IMR-90 (cell line): ENCODE results near the gene TMEM269. TPM values are rescaled to one million over a fixed set of nuclear protein-coding genes. Genes with fewer than 3 reads are reported as not detected.

ENCODE experiments used
- ATAC-seq: fragments of 200-7000 bp; cut with Tn5 transposase; 2 replicates; pipeline ENCODE4 v1.9.1; 2020; ENCODE audit warnings: low read depth, mild to moderate bottlenecking, moderate library complexity
- BruUV-seq: library from RNA; stranded (reverse); fragments of 400-500 nt; replicated peaks from 2 replicates; lab custom pipeline; 2021; lab: Mats Ljungman, UMichigan
- CTCF ChIA-PET: fragments of 300-600 bp; formaldehyde crosslinking; extraction: SDS; loops from one replicate; lab custom pipeline; 2021; ENCODE audit warnings: antibody characterized with exemption; lab: Yijun Ruan, JAX
- POLR2A ChIA-PET: fragments of 300-600 bp; sonication (Branson Sonifier 250); formaldehyde crosslinking; loops from one replicate; lab custom pipeline; 2022; ENCODE audit warnings: antibody characterized with exemption; ENCODE audit not compliant: unreplicated experiment; lab: Charles Lee
- DNase-seq: peaks from one replicate; pipeline ENCODE4 v3.0.0; 2013
- H2AFZ ChIP-seq: replicated peaks from 2 replicates; pipeline ENCODE3; 2013; ENCODE audit warnings: low read length, mild to moderate bottlenecking; ENCODE audit not compliant: poor library complexity
- H2AK5ac ChIP-seq: 2 replicates; pipeline ENCODE4 v1.6.1; 2013; ENCODE audit warnings: low read depth, low read length, inconsistent platforms
- H2AK9ac ChIP-seq: replicated peaks from 2 replicates; pipeline ENCODE3; 2013; ENCODE audit warnings: mild to moderate bottlenecking, low read depth, low read length, moderate library complexity; ENCODE audit not compliant: poor library complexity
- H2BK120ac ChIP-seq: 2 replicates; pipeline ENCODE4 v1.6.1; 2013; ENCODE audit warnings: low read depth, low read length, inconsistent platforms
- H2BK15ac ChIP-seq: 3 replicates; pipeline ENCODE4 v1.6.1; 2013; ENCODE audit warnings: low read depth, low read length, inconsistent platforms
- H2BK20ac ChIP-seq: 2 replicates; pipeline ENCODE4 v1.6.1; 2013; ENCODE audit warnings: low read depth, mild to moderate bottlenecking, inconsistent platforms, low read length, moderate library complexity
- H2BK5ac ChIP-seq: 2 replicates; pipeline ENCODE4 v1.6.1; 2013; ENCODE audit warnings: mild to moderate bottlenecking, low read depth, low read length, inconsistent platforms; ENCODE audit not compliant: poor library complexity, severe bottlenecking
- H3K14ac ChIP-seq: replicated peaks from 2 replicates; pipeline ENCODE4 v1.6.1; 2013; ENCODE audit warnings: low read depth, low read length, inconsistent platforms
- H3K18ac ChIP-seq: 2 replicates; pipeline ENCODE4 v1.6.1; 2013; ENCODE audit warnings: low read depth, low read length, control low read depth
- H3K23ac ChIP-seq: 2 replicates; pipeline ENCODE4 v1.6.1; 2013; ENCODE audit warnings: low read depth, low read length, inconsistent platforms
- H3K27ac ChIP-seq: 2 replicates; pipeline ENCODE4 v1.5.1; 2013; ENCODE audit warnings: mild to moderate bottlenecking, control low read depth, low read length; ENCODE audit not compliant: insufficient read depth
- H3K27me3 ChIP-seq: 2 replicates; pipeline ENCODE4 v1.6.1; 2013; ENCODE audit warnings: low read length; ENCODE audit not compliant: control insufficient read depth, insufficient read depth
- H3K36me3 ChIP-seq: 2 replicates; pipeline ENCODE4 v1.6.1; 2013; ENCODE audit warnings: low read length, mixed read lengths; ENCODE audit not compliant: control insufficient read depth, insufficient read depth
- H3K4ac ChIP-seq: 2 replicates; pipeline ENCODE4 v1.6.1; 2013; ENCODE audit warnings: low read depth, low read length, inconsistent platforms
- H3K4me1 ChIP-seq: 2 replicates; pipeline ENCODE4 v1.6.1; 2013; ENCODE audit warnings: low read length, mixed read lengths; ENCODE audit not compliant: control insufficient read depth, insufficient read depth
- H3K4me2 ChIP-seq: 2 replicates; pipeline ENCODE4 v1.6.1; 2013; ENCODE audit warnings: low read depth, mild to moderate bottlenecking, control low read depth, low read length, moderate library complexity
- H3K4me3 ChIP-seq: 2 replicates; pipeline ENCODE4 v1.5.1; 2013; ENCODE audit warnings: low read depth, mild to moderate bottlenecking, control low read depth, low read length, moderate library complexity; ENCODE audit not compliant: insufficient read depth
- H3K56ac ChIP-seq: 2 replicates; pipeline ENCODE4 v1.6.1; 2013; ENCODE audit warnings: low read length, inconsistent platforms; ENCODE audit not compliant: insufficient read depth; ENCODE audit errors: extremely low read depth
- H3K79me1 ChIP-seq, 2 experiments: 2 replicates each; pipeline ENCODE4 v1.6.1; 2013; ENCODE audit warnings: low read length in 2 of 2, inconsistent platforms in 1 of 2, low read depth in 1 of 2
- H3K9ac ChIP-seq: 2 replicates; pipeline ENCODE4 v1.6.1; 2013; ENCODE audit warnings: low read depth, low read length, control low read depth
- H3K9me1 ChIP-seq: 2 replicates; pipeline ENCODE4 v1.6.1; 2013; ENCODE audit warnings: low read length, inconsistent platforms; ENCODE audit not compliant: insufficient read depth
- H3K9me3 ChIP-seq: 2 replicates; pipeline ENCODE4 v1.6.1; 2013; ENCODE audit warnings: low read length; ENCODE audit not compliant: control insufficient read depth, insufficient read depth
- H4K20me1 ChIP-seq: 2 replicates; pipeline ENCODE4 v1.6.1; 2013; ENCODE audit warnings: low read length, inconsistent platforms; ENCODE audit not compliant: insufficient read depth
- H4K5ac ChIP-seq: 2 replicates; pipeline ENCODE4 v1.6.1; 2013; ENCODE audit warnings: mild to moderate bottlenecking, low read depth, low read length, control low read depth
- H4K8ac ChIP-seq, 2 experiments: 2 replicates each; pipeline ENCODE4 v1.6.1; 2013; ENCODE audit warnings: low read depth in 2 of 2, low read length in 2 of 2, control low read depth in 1 of 2, inconsistent platforms in 1 of 2
- H4K91ac ChIP-seq: 2 replicates; pipeline ENCODE4 v1.6.1; 2013; ENCODE audit warnings: low read depth, low read length, inconsistent platforms; ENCODE audit not compliant: insufficient read depth
- BHLHE40 ChIP-seq: fragments of 150-350 bp; IDR thresholded peaks from 2 replicates; pipeline ENCODE4 v1.6.1; 2016; ENCODE audit warnings: mild to moderate bottlenecking, low read depth, low read length
- CEBPB ChIP-seq: IDR thresholded peaks from 2 replicates; pipeline ENCODE4 v1.6.1; 2012; ENCODE audit warnings: low read depth, low read length, improper control_type of control experiment
- CHD1 ChIP-seq: IDR thresholded peaks from 2 replicates; pipeline ENCODE4 v1.6.1; 2012; ENCODE audit warnings: low read depth, low read length, improper control_type of control experiment
- CTCF ChIP-seq: conservative IDR thresholded peaks from 2 replicates; pipeline ENCODE4 v1.5.1; 2012; ENCODE audit warnings: mild to moderate bottlenecking, low read depth, low read length, improper control_type of control experiment
- ELK1 ChIP-seq: fragments of 150-350 bp; IDR thresholded peaks from 2 replicates; pipeline ENCODE4 v1.6.1; 2016; ENCODE audit warnings: low read depth, mild to moderate bottlenecking, low read length, moderate library complexity, borderline replicate concordance
- FOS ChIP-seq: fragments of 150-350 bp; IDR thresholded peaks from 2 replicates; pipeline ENCODE4 v1.6.1; 2016; ENCODE audit warnings: low read depth, low read length
- MAZ ChIP-seq: IDR thresholded peaks from 2 replicates; pipeline ENCODE4 v1.6.1; 2012; ENCODE audit warnings: low read depth, mild to moderate bottlenecking, low read length, improper control_type of control experiment, moderate library complexity, borderline replicate concordance
- POLR2A ChIP-seq: IDR thresholded peaks from 2 replicates; pipeline ENCODE4 v1.6.1; 2012; ENCODE audit warnings: mild to moderate bottlenecking, low read depth, low read length
- RCOR1 ChIP-seq: IDR thresholded peaks from 2 replicates; pipeline ENCODE4 v1.6.1; 2012; ENCODE audit warnings: mild to moderate bottlenecking, low read length, improper control_type of control experiment; ENCODE audit not compliant: insufficient replicate concordance
- RFX5 ChIP-seq: IDR thresholded peaks from 2 replicates; pipeline ENCODE4 v1.8.0; 2012; ENCODE audit warnings: low read depth, mild to moderate bottlenecking, low read length, moderate library complexity
- SMC3 ChIP-seq: fragments of 150-350 bp; IDR thresholded peaks from 2 replicates; pipeline ENCODE4 v1.6.1; 2016; ENCODE audit warnings: low read depth, mild to moderate bottlenecking, antibody characterized with exemption, low read length, moderate library complexity
- WGBS, 2 experiments: methylation state at CpG; one replicate each; pipeline versions ENCODE4 v1.1.5 to v1.1.7; 2013; ENCODE audit warnings: missing lambda C conversion rate in 2 of 2; ENCODE audit not compliant: insufficient read length in 1 of 2; ENCODE audit errors: extremely low coverage in 2 of 2; 5-methylcytosine and 5-hydroxymethylcytosine counted together
- dilution Hi-C: fragments of 300-500 bp; cut with HindIII; formaldehyde crosslinking; loops from one replicate; pipeline ENCODE4 v1.14.3; 2018; ENCODE audit warnings: low sequenced_read_pairs; ENCODE audit not compliant: unreplicated experiment
- in situ Hi-C: fragments of 300-500 bp; cut with MboI; formaldehyde crosslinking; loops from 3 replicates; pipeline ENCODE4 v1.14.3; 2019; ENCODE audit warnings: low sequenced_read_pairs, inconsistent platforms, mixed read lengths
- intact Hi-C: fragments of 100-400 bp; cut with micrococcal nuclease; formaldehyde crosslinking; loops from 2 replicates; pipeline ENCODE4 v1.10.0; 2022
- polyA plus RNA-seq, 3 experiments: library from polyadenylated mRNA; depleted of rRNA; stranded (reverse); fragments of >200 nt; gene quantifications; 2 replicates each; pipeline ENCODE4 v1.2.3, GENCODE V29; 2012; ENCODE audit warnings: low replicate concordance in 1 of 3
- total RNA-seq: library from RNA; depleted of rRNA; stranded (reverse); fragments of >200 nt; gene quantifications from 2 replicates; pipeline ENCODE4 v1.2.3, GENCODE V29; 2012
- TF ChIP-seq, protein P1 (sequence below): fragments of 150-350 bp; IDR thresholded peaks from 2 replicates; pipeline ENCODE4 v1.6.1; 2017; ENCODE audit warnings: mild to moderate bottlenecking, antibody characterized with exemption, low read length, low read depth

The TMEM269 gene
- total and polyA plus RNA-seq, 2 of the 4 experiments (the other 2 are of a cell fraction), result not detected

- TF ChIP-seq CHD1 (no peak), BHLHE40 (no peak), RCOR1 (no peak), CEBPB (no peak)
These were observed at the start of gene TMEM269 (continued) for GRCh38 chr1:42784946-42785693.

GRCh38 chr1:42735056-42735455 lies 49.7 kb upstream of the TMEM269 start:
- Histone ChIP-seq H3K4ac (no peak overlapping the region), H3K36me3 (no peaks in the 10 kb centered on the region), H3K4me2 (no peak overlapping the region), H2BK5ac (no peak overlapping the region), H3K14ac (no peak overlapping the region), H3K56ac (no peak overlapping the region), H4K8ac (no peak overlapping the region), H3K27me3 (no peaks in the 10 kb centered on the region; the same call in 1 of the 2 replicates), H3K9ac (no peak overlapping the region), H3K79me1 (no peaks in the 10 kb centered on the region), H4K20me1 (no peaks in the 10 kb centered on the region), H2AFZ (no peak overlapping the region), H3K4me1 (no peaks in the 10 kb centered on the region), H3K9me1 (no peaks in the 10 kb centered on the region), H2BK15ac (no peak overlapping the region), H3K18ac (no peak overlapping the region), H3K9me3 (no peaks in the 10 kb centered on the region), H3K27ac (no peak overlapping the region), H4K91ac (no peak overlapping the region), H2AK9ac (no peak overlapping the region), H3K23ac (no peak overlapping the region), H2AK5ac (no peak overlapping the region), H4K5ac (no peak overlapping the region), H3K4me3 (no peak overlapping the region), H2BK120ac (no peak overlapping the region), H2BK20ac (no peak overlapping the region)
- intact Hi-C loops (no loop called here), in situ Hi-C loops (no loop called here), dilution Hi-C loops (no loop called here)
- DNase-seq, result no peak
- ChIA-PET CTCF (no interaction called here), POLR2A (no interaction called here)
- ATAC-seq, result no peak
- WGBS, 2 experiments, result 93% methylated on average over 3 of the region's 11 CpGs; no CpG with 5 or more reads in 1 of the 2 experiments
- no TSS peak for BruUV-seq
- TF ChIP-seq RFX5 (no peak), CTCF (no peak), CHD1 (no peak), FOS (no peak), MAZ (no peak), BHLHE40 (no peak), RCOR1 (no peak), CEBPB (no peak), ELK1 (no peak), SMC3 (no peak), POLR2A (no peak)
- TF ChIP-seq, protein P1, sequence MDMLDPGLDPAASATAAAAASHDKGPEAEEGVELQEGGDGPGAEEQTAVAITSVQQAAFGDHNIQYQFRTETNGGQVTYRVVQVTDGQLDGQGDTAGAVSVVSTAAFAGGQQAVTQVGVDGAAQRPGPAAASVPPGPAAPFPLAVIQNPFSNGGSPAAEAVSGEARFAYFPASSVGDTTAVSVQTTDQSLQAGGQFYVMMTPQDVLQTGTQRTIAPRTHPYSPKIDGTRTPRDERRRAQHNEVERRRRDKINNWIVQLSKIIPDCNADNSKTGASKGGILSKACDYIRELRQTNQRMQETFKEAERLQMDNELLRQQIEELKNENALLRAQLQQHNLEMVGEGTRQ, result no peak
